ENCODE results near the gene TBL3. TPM values are rescaled to one million over a fixed set of nuclear protein-coding genes. Genes with fewer than 3 reads are reported as not detected.

The TBL3 gene
- polyA plus RNA-seq, 2 of the 4 experiments (the other 2 are of a cell fraction): 21.9 to 42.8 TPM

- peak overlapping the region; percentile 82 for H3K4me3 ChIP-seq
- peak overlapping the region; percentile 97 for H3K4me2 ChIP-seq
- H3K27ac ChIP-seq: peak overlapping the region; percentile 81 to 88
- ATAC-seq (peak; percentile 1 to 2), FAIRE-seq (no peak), DNase-seq (ENCODE audit: low read depth in 1 of 2, low spot score in 1 of 2) (peak in 1 of 2 experiments; percentile 43)
- CTCF ChIA-PET: interaction anchor here (0.6 to 7.8 kb wide), 11 partner anchors 9 to 120 kb away, joined by 3 to 117 read pairs (median 5); partner anchors contain the start of genes NTHL1, PKD1 and TSC2
- peaks cover 31% of the 10 kb centered on the region for H3K4me1 ChIP-seq
- no peaks in the 10 kb centered on the region for H3K9me3 ChIP-seq
- TF ChIP-seq ZC3H11A (IDR thresholded peaks at IDR 0.05): no peak
- peak; percentile 67; the same call in 1 of the 2 replicates for TF ChIP-seq KDM1A (IDR thresholded peaks at IDR 0.05; ENCODE audit: low read depth)
- no peak for TF ChIP-seq CTCF (IDR thresholded peaks at IDR 0.05)
- TF ChIP-seq MAFK (IDR thresholded peaks at IDR 0.05; ENCODE audit: partially characterized antibody): no peak
- no peak for TF ChIP-seq TFCP2L1 (CRISPR knock-in tag; IDR thresholded peaks at IDR 0.05)
- TF ChIP-seq NPAS2 (CRISPR knock-in tag; IDR thresholded peaks at IDR 0.05; ENCODE audit: borderline replicate concordance): no peak
- no peak for TF ChIP-seq RFX5 (IDR thresholded peaks at IDR 0.05)
- TF ChIP-seq, protein P1, sequence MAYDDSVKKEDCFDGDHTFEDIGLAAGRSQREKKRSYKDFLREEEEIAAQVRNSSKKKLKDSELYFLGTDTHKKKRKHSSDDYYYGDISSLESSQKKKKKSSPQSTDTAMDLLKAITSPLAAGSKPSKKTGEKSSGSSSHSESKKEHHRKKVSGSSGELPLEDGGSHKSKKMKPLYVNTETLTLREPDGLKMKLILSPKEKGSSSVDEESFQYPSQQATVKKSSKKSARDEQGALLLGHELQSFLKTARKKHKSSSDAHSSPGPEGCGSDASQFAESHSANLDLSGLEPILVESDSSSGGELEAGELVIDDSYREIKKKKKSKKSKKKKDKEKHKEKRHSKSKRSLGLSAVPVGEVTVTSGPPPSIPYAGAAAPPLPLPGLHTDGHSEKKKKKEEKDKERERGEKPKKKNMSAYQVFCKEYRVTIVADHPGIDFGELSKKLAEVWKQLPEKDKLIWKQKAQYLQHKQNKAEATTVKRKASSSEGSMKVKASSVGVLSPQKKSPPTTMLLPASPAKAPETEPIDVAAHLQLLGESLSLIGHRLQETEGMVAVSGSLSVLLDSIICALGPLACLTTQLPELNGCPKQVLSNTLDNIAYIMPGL (CRISPR knock-in tag; IDR thresholded peaks at IDR 0.05; ENCODE audit: borderline replicate concordance): no peak
- no peak for TF ChIP-seq HDAC2 (IDR thresholded peaks at IDR 0.05)
- no peak for TF ChIP-seq NFE2L2 (conservative IDR thresholded peaks at IDR 0.05; ENCODE audit: low read length)
- no peak for TF ChIP-seq E2F6 (IDR thresholded peaks at IDR 0.05; ENCODE audit: borderline replicate concordance, low read depth)
- TF ChIP-seq, protein P2, sequence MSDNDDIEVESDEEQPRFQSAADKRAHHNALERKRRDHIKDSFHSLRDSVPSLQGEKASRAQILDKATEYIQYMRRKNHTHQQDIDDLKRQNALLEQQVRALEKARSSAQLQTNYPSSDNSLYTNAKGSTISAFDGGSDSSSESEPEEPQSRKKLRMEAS (IDR thresholded peaks at IDR 0.05): peak; percentile 40; the same call in 1 of the 2 replicates
- no peak for TF ChIP-seq ZFP36 (IDR thresholded peaks at IDR 0.05; ENCODE audit: borderline replicate concordance, partially characterized antibody)
- TF ChIP-seq JUN (IDR thresholded peaks at IDR 0.05): 0 out of 5 replicates have a peak, but pooled peaks of 1 of the 2 experiments have one; percentile 11
- TF ChIP-seq HEYL (CRISPR knock-in tag; IDR thresholded peaks at IDR 0.05): no peak
- no peak for TF ChIP-seq MAZ (IDR thresholded peaks at IDR 0.05; ENCODE audit: borderline replicate concordance, low read depth, low read length)
- no peak for TF ChIP-seq ZSCAN20 (CRISPR knock-in tag; IDR thresholded peaks at IDR 0.05)
- no peak for TF ChIP-seq CHD2 (IDR thresholded peaks at IDR 0.05; ENCODE audit: low read length, partially characterized antibody)
- no peak for TF ChIP-seq PHF8 (IDR thresholded peaks at IDR 0.05; ENCODE audit: borderline replicate concordance, low read depth)
- TF ChIP-seq RCOR1 (IDR thresholded peaks at IDR 0.05; ENCODE audit: low read depth, low read length): no peak
- TF ChIP-seq BHLHE40 (IDR thresholded peaks at IDR 0.05; ENCODE audit: low read depth, low read length): no peak
- TF ChIP-seq, protein P3, sequence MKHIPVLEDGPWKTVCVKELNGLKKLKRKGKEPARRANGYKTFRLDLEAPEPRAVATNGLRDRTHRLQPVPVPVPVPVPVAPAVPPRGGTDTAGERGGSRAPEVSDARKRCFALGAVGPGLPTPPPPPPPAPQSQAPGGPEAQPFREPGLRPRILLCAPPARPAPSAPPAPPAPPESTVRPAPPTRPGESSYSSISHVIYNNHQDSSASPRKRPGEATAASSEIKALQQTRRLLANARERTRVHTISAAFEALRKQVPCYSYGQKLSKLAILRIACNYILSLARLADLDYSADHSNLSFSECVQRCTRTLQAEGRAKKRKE (CRISPR knock-in tag; IDR thresholded peaks at IDR 0.05; ENCODE audit: low read depth): no peak
- no peak for TF ChIP-seq HES2 (IDR thresholded peaks at IDR 0.05)
- 14% methylated on average over 19 of the region's 76 CpGs for WGBS (ENCODE audit: missing lambda C conversion rate)
- POLR2A ChIA-PET: interaction anchor here (0.6 to 1.4 kb wide), 3 partner anchors 14 to 128 kb away, joined by 3 to 8 read pairs (median 4); partner anchors contain the start of genes RPS2 and TRAF7
These were observed 55.5 kb downstream of the TBL3 start for GRCh38 chr16:2027024-2028010.
